Measurements from ENCODE around the gene CIAPIN1.

- TF ChIP-seq SIN3A (conservative IDR thresholded peaks at IDR 0.05 in 1 of 2, IDR thresholded peaks at IDR 0.05 in 1 of 2; ENCODE audit: low read depth in 1 of 2, low read length in 2 of 2) (no peak), CEBPB (IDR thresholded peaks at IDR 0.05; ENCODE audit: low read depth, low read length) (no peak), JUN (IDR thresholded peaks at IDR 0.05; ENCODE audit: low read depth, low read length) (no peak), MAFK (IDR thresholded peaks at IDR 0.05; ENCODE audit: low read depth, low read length) (no peak), EZH2 (IDR thresholded peaks at IDR 0.05; ENCODE audit: low read depth, low read length, severe bottlenecking) (no peak), YY1 (IDR thresholded peaks at IDR 0.05; ENCODE audit: low read depth, low read length) (no peak)
Observed at GRCh38 chr16:57386381-57386951, 60.7 kb downstream of the CIAPIN1 start.

Data from H1 (cell line).